GM12892 (cell line): ENCODE data around the gene GSK3B.

Experiments
- POLR2A ChIP-seq: IDR thresholded peaks from 2 replicates; pipeline ENCODE4 v1.6.1; 2011; ENCODE audit warnings: low read depth, low read length, control low read depth
- POLR2AphosphoS5 ChIP-seq: IDR thresholded peaks from 2 replicates; pipeline ENCODE4 v1.6.1; 2011; ENCODE audit warnings: low read depth, low read length, control low read depth

DNA sequence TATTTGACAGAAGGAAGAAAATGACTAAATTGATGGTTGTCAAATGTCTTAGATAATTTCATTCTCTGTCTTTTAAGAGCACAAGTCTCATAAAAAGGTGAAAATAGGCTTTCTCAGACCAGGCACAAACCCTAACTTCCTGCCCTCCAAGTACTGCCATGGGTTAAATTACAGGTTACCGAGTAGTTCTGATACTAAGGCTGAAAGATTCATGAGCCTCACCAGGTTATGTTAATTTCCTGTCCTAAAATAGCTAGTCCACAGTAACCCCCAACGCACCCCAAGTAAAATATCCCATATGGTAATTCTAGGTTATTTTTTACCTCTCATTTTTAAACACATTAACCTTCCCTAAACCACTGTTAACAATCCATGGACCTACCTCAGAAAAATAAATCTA lies 42.0 kb downstream of the GSK3B start:
- TF ChIP-seq POLR2AphosphoS5: no peak
- no peak for TF ChIP-seq POLR2A
